ENCODE data around the gene SLC9A1.

Gene SLC9A1

GRCh38 chr1:27118440-27118689 lies 36.6 kb downstream of the SLC9A1 start:
- ChIA-PET POLR2A (no interaction called here), CTCF (interaction anchor here (0.7 to 1.5 kb wide), 4 partner anchors 10 to 165 kb away, joined by 3 to 5 read pairs (median 4); no protein-coding TSS in a partner anchor)
- no peaks in the 10 kb centered on the region for H3K9me3 ChIP-seq (ENCODE audit: control insufficient read depth, insufficient read depth, low read depth, low read length)
- peaks cover 6% of the 10 kb centered on the region for H3K4me1 ChIP-seq (ENCODE audit: control insufficient read depth, insufficient read depth, low read length)
- no peak overlapping the region for H3K27ac ChIP-seq (ENCODE audit: extremely low read depth, low read depth, low read length)
- peaks cover 0 to 12% of the 10 kb centered on the region in 2 experiments; a peak in 1 of 3 replicates for H3K36me3 ChIP-seq (ENCODE audit: control insufficient read depth in 2 of 2, insufficient read depth in 1 of 2, low read length in 2 of 2)
- TF ChIP-seq ZNF155 (tag by site-specific recombination; IDR thresholded peaks at IDR 0.05) (no peak), ZNF132 (tag by site-specific recombination; IDR thresholded peaks at IDR 0.05; ENCODE audit: borderline replicate concordance) (no peak)
- no peak overlapping the region for H3K4me3 ChIP-seq (ENCODE audit: low read depth, low read length)

GRCh38 chr1:27117733-27118439 lies 37.0 kb downstream of the SLC9A1 start:
- Histone ChIP-seq H3K36me3 (ENCODE audit: control insufficient read depth in 2 of 2, insufficient read depth in 1 of 2, low read length in 2 of 2) (peaks cover 0 to 16% of the 10 kb centered on the region in 2 experiments; a peak in 2 of 3 replicates), H3K4me3 (ENCODE audit: low read depth, low read length) (no peak overlapping the region), H3K4me1 (ENCODE audit: control insufficient read depth, insufficient read depth, low read length) (peaks cover 4% of the 10 kb centered on the region), H3K9me3 (ENCODE audit: control insufficient read depth, insufficient read depth, low read depth, low read length) (no peaks in the 10 kb centered on the region), H3K27ac (ENCODE audit: extremely low read depth, low read depth, low read length) (no peak overlapping the region)
- CTCF ChIA-PET = interaction anchor here (0.7 to 1.5 kb wide), 7 partner anchors 9 to 269 kb away, joined by 3 to 5 read pairs (median 3); no protein-coding TSS in a partner anchor
- POLR2A ChIA-PET = interaction anchor here (0.7 kb wide), 1 partner anchor 25 kb away, joined by 3 read pairs; no protein-coding TSS in a partner anchor
- TF ChIP-seq PRDM4 (tag by site-specific recombination; IDR thresholded peaks at IDR 0.05) = no peak
- TF ChIP-seq ZNF843 (tag by site-specific recombination; IDR thresholded peaks at IDR 0.05) = no peak
- no peak for TF ChIP-seq ZNF112 (tag by site-specific recombination; IDR thresholded peaks at IDR 0.05)
- TF ChIP-seq, protein P1, sequence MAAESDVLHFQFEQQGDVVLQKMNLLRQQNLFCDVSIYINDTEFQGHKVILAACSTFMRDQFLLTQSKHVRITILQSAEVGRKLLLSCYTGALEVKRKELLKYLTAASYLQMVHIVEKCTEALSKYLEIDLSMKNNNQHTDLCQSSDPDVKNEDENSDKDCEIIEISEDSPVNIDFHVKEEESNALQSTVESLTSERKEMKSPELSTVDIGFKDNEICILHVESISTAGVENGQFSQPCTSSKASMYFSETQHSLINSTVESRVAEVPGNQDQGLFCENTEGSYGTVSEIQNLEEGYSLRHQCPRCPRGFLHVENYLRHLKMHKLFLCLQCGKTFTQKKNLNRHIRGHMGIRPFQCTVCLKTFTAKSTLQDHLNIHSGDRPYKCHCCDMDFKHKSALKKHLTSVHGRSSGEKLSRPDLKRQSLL (tag by site-specific recombination; IDR thresholded peaks at IDR 0.05) = peak; percentile 73; the same call in 1 of the 2 replicates
- peak; percentile 69 for TF ChIP-seq EGR2 (tag by site-specific recombination; IDR thresholded peaks at IDR 0.05; ENCODE audit: low read depth)
- TF ChIP-seq ZNF776 (tag by site-specific recombination; IDR thresholded peaks at IDR 0.05; ENCODE audit: borderline replicate concordance) = no peak
- peak; percentile 81 for TF ChIP-seq ZFHX2 (tag by site-specific recombination; conservative IDR thresholded peaks at IDR 0.05)
- no peak for TF ChIP-seq REPIN1 (tag by site-specific recombination; IDR thresholded peaks at IDR 0.05; ENCODE audit: low read depth)
- no peak for TF ChIP-seq ZNF366 (tag by site-specific recombination; conservative IDR thresholded peaks at IDR 0.05)

GRCh38 chr1:27116697-27117096 lies 38.2 kb downstream of the SLC9A1 start:
- H3K4me3 ChIP-seq (ENCODE audit: low read depth, low read length) = no peak overlapping the region
- ChIA-PET CTCF (interaction anchor here (1.4 to 1.5 kb wide), 2 partner anchors 12 to 34 kb away, joined by 4 read pairs; no protein-coding TSS in a partner anchor), POLR2A (no interaction called here)
- H3K27ac ChIP-seq (ENCODE audit: extremely low read depth, low read depth, low read length) = no peak overlapping the region
- no peak for TF ChIP-seq YY1 (tag by site-specific recombination; IDR thresholded peaks at IDR 0.05)
- no peak for TF ChIP-seq PRDM2 (tag by site-specific recombination; IDR thresholded peaks at IDR 0.05; ENCODE audit: borderline replicate concordance)
- TF ChIP-seq ZIC2 (tag by site-specific recombination; IDR thresholded peaks at IDR 0.05) = no peak
- no peak for TF ChIP-seq ZNF214 (tag by site-specific recombination; IDR thresholded peaks at IDR 0.05; ENCODE audit: borderline replicate concordance)
- TF ChIP-seq ZNF555 (tag by site-specific recombination; conservative IDR thresholded peaks at IDR 0.05) = no peak
- no peak for TF ChIP-seq ZNF223 (tag by site-specific recombination; IDR thresholded peaks at IDR 0.05)
- TF ChIP-seq ZNF140 (tag by site-specific recombination; IDR thresholded peaks at IDR 0.05) = no peak
- TF ChIP-seq SCRT1 (tag by site-specific recombination; IDR thresholded peaks at IDR 0.05; ENCODE audit: borderline replicate concordance) = no peak
- H3K9me3 ChIP-seq (ENCODE audit: control insufficient read depth, insufficient read depth, low read depth, low read length) = no peaks in the 10 kb centered on the region
- no peaks in the 10 kb centered on the region; the same call in 1 of the 2 replicates for H3K4me1 ChIP-seq (ENCODE audit: control insufficient read depth, insufficient read depth, low read length)
- peaks cover 0 to 24% of the 10 kb centered on the region in 2 experiments; a peak in 2 of 3 replicates for H3K36me3 ChIP-seq (ENCODE audit: control insufficient read depth in 2 of 2, insufficient read depth in 1 of 2, low read length in 2 of 2)

Data from HEK293 (cell line).